ENCODE measurements around the gene ELMO3. TPM values are rescaled to one million over a fixed set of nuclear protein-coding genes. Genes with fewer than 3 reads are reported as not detected.

Gene ELMO3
- total and polyA plus RNA-seq, 2 of the 4 experiments (the other 2 are of a cell fraction) = 0.36 to 1.6 TPM

DNA sequence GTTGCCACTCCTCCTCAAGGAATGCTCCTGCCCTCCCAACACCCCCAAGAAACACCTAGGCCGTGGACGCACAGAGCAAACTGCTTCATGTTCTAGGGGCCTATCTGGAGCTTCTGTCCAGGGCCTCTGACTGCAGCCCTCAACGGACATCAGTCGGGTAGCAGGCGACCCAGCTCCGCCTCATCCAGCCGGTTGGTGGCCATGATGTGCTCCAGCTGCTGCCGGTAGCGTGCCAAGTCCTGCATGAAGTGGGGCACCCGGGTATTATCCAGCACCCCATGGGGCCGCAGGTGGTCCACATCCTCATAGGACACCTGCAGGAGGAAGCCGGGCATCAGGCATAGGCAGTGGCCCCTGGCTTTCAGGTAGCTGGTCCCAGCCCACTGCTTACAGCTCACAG lies 22.3 kb upstream of the ELMO3 start:
- peaks cover 11% of the 10 kb centered on the region; the same call in 1 of the 2 replicates for H3K36me3 ChIP-seq (ENCODE audit: control insufficient read depth, insufficient read depth, low read length)

More for the DNA sequence above, 22.3 kb upstream of the ELMO3 start:
- Histone ChIP-seq H3K18ac (ENCODE audit: low read depth, low read length) (no peak overlapping the region), H3K4me3 (ENCODE audit: insufficient read depth, low read depth, low read length) (no peak overlapping the region), H3K4ac (ENCODE audit: low read depth, low read length) (no peak overlapping the region), H2BK5ac (ENCODE audit: low read depth, low read length, poor library complexity, severe bottlenecking) (no peak overlapping the region), H3K9me1 (ENCODE audit: insufficient read depth, low read length) (peaks cover 12% of the 10 kb centered on the region), H3K14ac (replicated peaks; ENCODE audit: low read depth, low read length) (no peak overlapping the region), H2BK20ac (ENCODE audit: low read depth, low read length) (no peak overlapping the region), H3K56ac (ENCODE audit: extremely low read depth, insufficient read depth, low read length) (no peak overlapping the region), H2AK5ac (ENCODE audit: low read depth, low read length) (no peak overlapping the region), H3K4me2 (ENCODE audit: low read depth, low read length) (no peak overlapping the region), H3K27ac (ENCODE audit: insufficient read depth, low read length) (no peak overlapping the region), H4K8ac (ENCODE audit: low read depth in 2 of 2, low read length in 2 of 2) (no peak overlapping the region), H2BK120ac (ENCODE audit: low read depth, low read length) (no peak overlapping the region), H2AFZ (replicated peaks; ENCODE audit: low read length, poor library complexity) (no peak overlapping the region), H3K23ac (ENCODE audit: low read depth, low read length) (no peak overlapping the region), H2AK9ac (replicated peaks; ENCODE audit: low read depth, low read length, poor library complexity) (no peak overlapping the region), H3K9ac (ENCODE audit: low read depth, low read length) (no peak overlapping the region), H3K4me1 (ENCODE audit: control insufficient read depth, insufficient read depth, low read length) (peaks cover 22% of the 10 kb centered on the region), H4K5ac (ENCODE audit: low read depth, low read length) (no peak overlapping the region), H3K27me3 (ENCODE audit: control insufficient read depth, insufficient read depth, low read length) (no peaks in the 10 kb centered on the region), H3K79me1 (ENCODE audit: low read depth in 1 of 2, low read length in 2 of 2) (peaks cover 16 to 51% of the 10 kb centered on the region in 2 experiments; a peak in 3 of 4 replicates), H3K9me3 (ENCODE audit: control insufficient read depth, insufficient read depth, low read length) (no peaks in the 10 kb centered on the region), H4K20me1 (ENCODE audit: insufficient read depth, low read length) (peaks cover 32% of the 10 kb centered on the region), H4K91ac (ENCODE audit: insufficient read depth, low read depth, low read length) (no peak overlapping the region), H2BK15ac (ENCODE audit: low read depth, low read length) (no peak overlapping the region)
- ATAC-seq (ENCODE audit: low read depth) (no peak), DNase-seq (no peak)
- in situ Hi-C loops (cut with MboI; ENCODE audit: low sequenced_read_pairs) (no loop called here), dilution Hi-C loops (cut with HindIII; ENCODE audit: low sequenced_read_pairs, unreplicated experiment) (no loop called here), intact Hi-C loops (cut with micrococcal nuclease) (no loop called here)
- ChIA-PET CTCF (interaction anchor here (0.7 to 1.2 kb wide), 2 partner anchors 8 to 1397 kb away, joined by 3 to 4 read pairs; no protein-coding TSS in a partner anchor), POLR2A (ENCODE audit: unreplicated experiment) (no interaction called here)
- WGBS, 2 experiments (ENCODE audit: extremely low coverage in 2 of 2, insufficient read length in 1 of 2) = 65% methylated on average over 9 of the region's 12 CpGs; no CpG with 5 or more reads in 1 of the 2 experiments
- no TSS peak for BruUV-seq (replicated peaks)
- TF ChIP-seq, protein P1, sequence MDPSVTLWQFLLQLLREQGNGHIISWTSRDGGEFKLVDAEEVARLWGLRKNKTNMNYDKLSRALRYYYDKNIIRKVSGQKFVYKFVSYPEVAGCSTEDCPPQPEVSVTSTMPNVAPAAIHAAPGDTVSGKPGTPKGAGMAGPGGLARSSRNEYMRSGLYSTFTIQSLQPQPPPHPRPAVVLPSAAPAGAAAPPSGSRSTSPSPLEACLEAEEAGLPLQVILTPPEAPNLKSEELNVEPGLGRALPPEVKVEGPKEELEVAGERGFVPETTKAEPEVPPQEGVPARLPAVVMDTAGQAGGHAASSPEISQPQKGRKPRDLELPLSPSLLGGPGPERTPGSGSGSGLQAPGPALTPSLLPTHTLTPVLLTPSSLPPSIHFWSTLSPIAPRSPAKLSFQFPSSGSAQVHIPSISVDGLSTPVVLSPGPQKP (IDR thresholded peaks at IDR 0.05; ENCODE audit: borderline replicate concordance, low read depth, low read length) = no peak
- TF ChIP-seq RAD21 (IDR thresholded peaks at IDR 0.05; ENCODE audit: low read length) (no peak), FOS (IDR thresholded peaks at IDR 0.05; ENCODE audit: low read depth, low read length) (no peak), CHD1 (IDR thresholded peaks at IDR 0.05; ENCODE audit: low read depth, low read length) (no peak), RCOR1 (IDR thresholded peaks at IDR 0.05; ENCODE audit: insufficient replicate concordance, low read length) (no peak), NFE2L2 (IDR thresholded peaks at IDR 0.05; ENCODE audit: low read depth, low read length) (no peak)

Measured in IMR-90 (cell line).